ENCODE data around the gene PALD1. TPM values are rescaled to one million over a fixed set of nuclear protein-coding genes. Genes with fewer than 3 reads are reported as not detected.
A peak's percentile ranks its signal among the peaks of the same experiment; 100 is the strongest.

PALD1 gene
- total and polyA plus RNA-seq, 9 of the 15 experiments (the other 6 are each of a cell fraction or from before 2014, with no cell fraction given), result 0.03 to 0.29 (median 0.09) TPM; not detected in 2

DNA sequence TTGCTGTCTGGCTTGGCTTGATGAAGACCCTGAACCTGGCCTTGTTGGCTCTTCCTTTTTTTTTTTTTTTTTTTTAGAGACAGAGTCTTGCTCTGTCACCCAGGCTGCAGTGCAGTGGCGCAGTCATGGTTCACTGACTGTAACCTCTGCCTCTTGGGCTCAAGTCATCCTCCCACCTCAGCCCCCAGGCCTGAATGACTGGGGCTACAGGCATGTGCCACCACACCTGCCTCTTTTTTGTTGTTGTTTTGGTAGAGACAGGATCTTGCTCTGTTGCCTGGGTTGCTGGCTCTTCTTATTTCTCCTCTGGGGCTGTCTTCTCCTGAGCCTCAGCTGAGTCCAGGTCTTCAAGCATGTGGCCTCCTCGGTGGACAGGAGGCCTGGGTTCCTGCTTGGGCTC is 79.3 kb downstream of the PALD1 start:
- Histone ChIP-seq H3K4me2 (ENCODE audit: insufficient read depth, low read length) (no peak overlapping the region), H3K79me2 (ENCODE audit: control insufficient read depth, insufficient read depth, low read length) (no peaks in the 10 kb centered on the region), H3K4me3 (no peak overlapping the region), H3K9ac (ENCODE audit: insufficient read depth in 1 of 2, low read depth in 2 of 2, low read length in 2 of 2) (peak overlapping the region in 1 of 2 experiments; percentile 5; a peak in 1 of 4 replicates), H4K20me1 (replicated peaks; ENCODE audit: control insufficient read depth, insufficient read depth, low read length) (no peaks in the 10 kb centered on the region), H3K9me1 (ENCODE audit: control insufficient read depth, insufficient read depth, low read length) (no peaks in the 10 kb centered on the region), H3K36me3 (ENCODE audit: control insufficient read depth, insufficient read depth, low read length) (no peaks in the 10 kb centered on the region), H2AFZ (ENCODE audit: low read depth, low read length) (no peak overlapping the region), H3K27ac (ENCODE audit: extremely low read depth, low read depth, low read length) (no peak overlapping the region), H3K27me3 (ENCODE audit: control insufficient read depth in 2 of 2, insufficient read depth in 2 of 2, low read length in 2 of 2) (no peaks in the 10 kb centered on the region), H3K4me1 (replicated peaks in 1 of 2; ENCODE audit: control insufficient read depth in 2 of 2, insufficient read depth in 2 of 2, low read length in 2 of 2) (peaks cover 25 to 52% of the 10 kb centered on the region in 2 experiments), H3K9me3 (replicated peaks; ENCODE audit: control insufficient read depth, insufficient read depth, low read depth, low read length) (no peaks in the 10 kb centered on the region)
- 69% methylated on average over 2 of the region's 2 CpGs for WGBS (ENCODE audit: insufficient coverage, low coverage, missing lambda C conversion rate)
- intact Hi-C loops (cut with micrococcal nuclease) (loop anchor here (2.0 kb wide), 5 partner anchors 21 to 323 kb away; no protein-coding TSS in a partner anchor), in situ Hi-C loops (cut with MboI) (no loop called here)
- no peak for FAIRE-seq
- ChIA-PET POLR2A (no interaction called here), CTCF (ENCODE audit: low intra/inter-chr PET ratio) (no interaction called here)
- no peak for DNase-seq (ENCODE audit: extremely low read depth in 1 of 4, low spot score in 3 of 4)
- ATAC-seq, result no peak
- BruUV-seq (replicated peaks), result no TSS peak
- TF ChIP-seq TGIF2 (CRISPR knock-in tag; IDR thresholded peaks at IDR 0.05), result no peak
- no peak for TF ChIP-seq RAD51 (IDR thresholded peaks at IDR 0.05; ENCODE audit: borderline replicate concordance, low read depth)
- 0 out of 2 replicates have a peak, but pooled peaks have one; percentile 17 for TF ChIP-seq ZBTB1 (CRISPR knock-in tag; IDR thresholded peaks at IDR 0.05; ENCODE audit: borderline replicate concordance, low read depth)
- TF ChIP-seq SIN3A (IDR thresholded peaks at IDR 0.05; ENCODE audit: borderline replicate concordance in 2 of 2, control insufficient read depth in 1 of 2, low read depth in 2 of 2, low read length in 2 of 2), result no peak
- TF ChIP-seq, protein P1, sequence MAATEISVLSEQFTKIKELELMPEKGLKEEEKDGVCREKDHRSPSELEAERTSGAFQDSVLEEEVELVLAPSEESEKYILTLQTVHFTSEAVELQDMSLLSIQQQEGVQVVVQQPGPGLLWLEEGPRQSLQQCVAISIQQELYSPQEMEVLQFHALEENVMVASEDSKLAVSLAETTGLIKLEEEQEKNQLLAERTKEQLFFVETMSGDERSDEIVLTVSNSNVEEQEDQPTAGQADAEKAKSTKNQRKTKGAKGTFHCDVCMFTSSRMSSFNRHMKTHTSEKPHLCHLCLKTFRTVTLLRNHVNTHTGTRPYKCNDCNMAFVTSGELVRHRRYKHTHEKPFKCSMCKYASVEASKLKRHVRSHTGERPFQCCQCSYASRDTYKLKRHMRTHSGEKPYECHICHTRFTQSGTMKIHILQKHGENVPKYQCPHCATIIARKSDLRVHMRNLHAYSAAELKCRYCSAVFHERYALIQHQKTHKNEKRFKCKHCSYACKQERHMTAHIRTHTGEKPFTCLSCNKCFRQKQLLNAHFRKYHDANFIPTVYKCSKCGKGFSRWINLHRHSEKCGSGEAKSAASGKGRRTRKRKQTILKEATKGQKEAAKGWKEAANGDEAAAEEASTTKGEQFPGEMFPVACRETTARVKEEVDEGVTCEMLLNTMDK (IDR thresholded peaks at IDR 0.05; ENCODE audit: borderline replicate concordance, insufficient read depth, low read depth, low read length, poor library complexity, severe bottlenecking), result no peak
